Cardiac muscle cell (in vitro differentiated cells and primary cell): ENCODE results near the gene SLC27A5. TPM values are rescaled to one million over a fixed set of nuclear protein-coding genes. Genes with fewer than 3 reads are reported as not detected.
"Not testable (repeated sequence)": the region's sequence is repeated elsewhere in the genome, so short reads cannot be mapped to it uniquely, and the experiment has no call there.

ENCODE experiments used
- DNase-seq, 2 donors: peaks; one replicate each; pipeline versions ENCODE4 v3.0.0 to v3.0.0-alpha.2; 2010 to 2017; ENCODE audit warnings: low read depth in 1 of 2, low spot score in 1 of 2
- H3K27ac ChIP-seq: fragments of 200-600 bp; sonication (generic); 2 replicates; pipeline ENCODE4 v1.5.1; 2016
- H3K27me3 ChIP-seq: fragments of 200-600 bp; sonication (generic); 2 replicates; pipeline ENCODE4 v1.6.0; 2016; ENCODE audit warnings: control low read depth
- H3K36me3 ChIP-seq: fragments of 200-600 bp; sonication (generic); 2 replicates; pipeline ENCODE4 v1.5.1; 2016; ENCODE audit warnings: control low read depth
- H3K4me1 ChIP-seq: fragments of 200-600 bp; sonication (generic); 2 replicates; pipeline ENCODE4 v1.8.1; 2017; ENCODE audit warnings: low read depth, mild to moderate bottlenecking, mixed run types
- H3K4me3 ChIP-seq: fragments of 200-600 bp; sonication (generic); 2 replicates; pipeline ENCODE4 v1.5.1; 2016; ENCODE audit warnings: mild to moderate bottlenecking
- H3K9me3 ChIP-seq: fragments of 200-600 bp; sonication (generic); 2 replicates; pipeline ENCODE4 v1.5.1; 2017; ENCODE audit warnings: low read depth, mild to moderate bottlenecking, control low read depth
- CTCF ChIP-seq: IDR thresholded peaks from 2 replicates; pipeline ENCODE4 v1.5.1; 2012; ENCODE audit warnings: low read depth, mild to moderate bottlenecking, low read length
- polyA plus RNA-seq: library from polyadenylated mRNA; unstranded; fragments of >200 nt; fragmentation: Nextera tagmentation; extraction: Ambion mirVana; gene quantifications from 2 replicates; pipeline ENCODE4 v1.2.1, GENCODE V29; 2016
- total RNA-seq: library from RNA; depleted of rRNA; stranded (reverse); fragments of >200 nt; gene quantifications from 2 replicates; pipeline ENCODE4 v1.2.3, GENCODE V29; 2016

Gene SLC27A5
- total and polyA plus RNA-seq, 2 experiments from 2014 or later: 22.5 to 23.9 TPM

DNA sequence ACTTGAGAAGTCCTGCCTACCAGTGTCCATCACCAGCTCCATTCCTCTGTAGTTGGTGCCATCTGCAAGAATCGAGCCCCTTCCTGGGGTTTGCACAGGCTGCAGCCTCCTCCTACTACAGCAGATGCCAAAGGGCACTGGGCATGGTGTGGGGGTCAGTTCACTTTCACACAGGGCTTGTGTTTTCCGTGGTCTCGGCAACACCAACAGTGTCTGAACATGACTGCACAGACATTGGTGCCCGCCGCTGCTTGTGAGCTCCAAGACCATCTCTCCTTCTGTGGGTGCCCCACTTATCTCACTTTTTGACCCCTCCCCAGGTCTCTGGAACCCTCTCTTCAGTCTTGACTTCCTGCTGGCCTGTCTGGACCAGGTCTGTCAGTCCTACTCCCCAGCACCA is 20.4 kb downstream of the SLC27A5 start:
- H3K4me3 ChIP-seq: no peak overlapping the region
- H3K27me3 ChIP-seq: no peaks in the 10 kb centered on the region
- no peak for TF ChIP-seq CTCF
- no peaks in the 10 kb centered on the region for H3K4me1 ChIP-seq
- H3K36me3 ChIP-seq: no peaks in the 10 kb centered on the region
- no peak overlapping the region for H3K27ac ChIP-seq
- no peak for DNase-seq
- H3K9me3 ChIP-seq: no peaks in the 10 kb centered on the region

GRCh38 chr19:58484349-58484748 is 27.4 kb downstream of the SLC27A5 start:
- H3K27me3 ChIP-seq, H3K9me3 ChIP-seq, DNase-seq, H3K27ac ChIP-seq, H3K4me1 ChIP-seq, H3K4me3 ChIP-seq, H3K36me3 ChIP-seq: not testable (repeated sequence)

DNA sequence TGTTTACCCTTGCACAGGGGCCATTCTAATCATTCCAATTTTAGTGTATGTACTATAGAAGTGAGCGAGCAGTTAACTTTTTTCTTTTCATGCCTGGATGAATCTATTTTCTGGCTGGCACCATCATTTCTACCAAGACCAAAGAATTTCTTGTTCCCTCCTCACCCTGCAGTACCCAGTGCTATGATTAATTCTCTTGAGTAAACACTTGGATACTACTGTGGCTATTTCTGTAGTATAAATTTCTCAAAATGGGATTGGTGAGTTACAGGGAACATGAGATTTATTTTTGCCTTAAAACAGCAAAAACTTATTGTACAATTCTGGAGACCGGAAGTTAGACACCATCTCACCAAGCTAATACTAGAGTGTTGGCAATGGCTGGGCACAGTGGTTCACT is 28.0 kb downstream of the SLC27A5 start:
- no peak for TF ChIP-seq CTCF
- Histone ChIP-seq H3K27me3 (no peaks in the 10 kb centered on the region), H3K9me3 (no peaks in the 10 kb centered on the region), H3K27ac (no peak overlapping the region), H3K4me3 (no peak overlapping the region), H3K36me3 (peaks cover 9% of the 10 kb centered on the region), H3K4me1 (no peaks in the 10 kb centered on the region)
- no peak for DNase-seq

DNA sequence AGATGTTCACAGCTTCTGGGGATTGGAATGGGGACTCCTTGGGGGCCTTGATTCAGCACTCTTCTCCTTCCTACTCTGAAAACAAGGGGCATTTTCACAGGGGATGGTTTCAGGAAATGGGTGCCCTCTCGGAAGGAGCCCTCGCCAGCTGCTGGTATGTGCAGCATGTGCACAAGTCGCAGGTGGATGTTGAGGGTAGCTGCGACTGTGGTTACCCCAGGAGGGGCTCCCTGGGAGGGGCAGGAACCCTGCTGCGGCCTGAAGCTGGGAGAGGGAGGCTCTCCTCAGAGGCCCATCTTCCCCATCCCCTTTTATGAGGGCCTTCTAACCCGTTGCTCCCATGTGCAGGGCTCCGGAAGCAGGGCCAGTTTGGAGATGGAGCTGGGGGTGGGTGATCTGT is 29.4 kb downstream of the SLC27A5 start:
- no peak overlapping the region for H3K27ac ChIP-seq
- no peak overlapping the region for H3K4me3 ChIP-seq
- H3K9me3 ChIP-seq: no peaks in the 10 kb centered on the region
- H3K36me3 ChIP-seq: peaks cover 9% of the 10 kb centered on the region
- H3K27me3 ChIP-seq: no peaks in the 10 kb centered on the region
- TF ChIP-seq CTCF: no peak
- no peak for DNase-seq
- peaks cover 1% of the 10 kb centered on the region for H3K4me1 ChIP-seq

DNA sequence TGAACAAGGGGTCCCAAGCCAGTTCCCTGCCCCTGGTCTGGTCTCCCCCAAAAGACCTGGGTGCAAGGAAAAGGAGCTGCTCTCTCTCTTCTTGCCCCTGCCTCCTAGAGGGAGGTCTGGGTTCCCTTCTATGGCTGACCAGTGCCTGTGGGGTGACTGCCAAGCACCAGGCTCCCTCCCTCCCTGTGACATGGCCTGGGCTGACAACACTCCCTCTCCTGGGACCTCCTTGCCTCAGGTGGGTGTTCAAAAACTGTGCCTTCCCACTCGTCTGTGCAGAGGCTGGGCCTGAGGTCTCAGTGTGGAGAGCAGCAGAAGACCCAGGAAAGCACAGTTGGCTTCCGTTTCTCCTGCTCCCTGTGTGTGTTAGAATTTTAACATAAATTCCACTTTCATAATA is 31.0 kb downstream of the SLC27A5 start:
- Histone ChIP-seq H3K4me3 (no peak overlapping the region), H3K4me1 (peaks cover 10% of the 10 kb centered on the region), H3K36me3 (peaks cover 9% of the 10 kb centered on the region), H3K27ac (no peak overlapping the region), H3K27me3 (no peaks in the 10 kb centered on the region), H3K9me3 (no peaks in the 10 kb centered on the region)
- TF ChIP-seq CTCF: no peak
- DNase-seq: no peak

- DNase-seq: no peak
- Histone ChIP-seq H3K36me3 (peaks cover 9% of the 10 kb centered on the region), H3K4me3 (no peak overlapping the region)
Measured at GRCh38 chr19:58480481-58480830, 31.3 kb downstream of the SLC27A5 start.

More at GRCh38 chr19:58480481-58480830, 31.3 kb downstream of the SLC27A5 start:
- no peaks in the 10 kb centered on the region for H3K27me3 ChIP-seq
- TF ChIP-seq CTCF: no peak
- H3K4me1 ChIP-seq: peaks cover 10% of the 10 kb centered on the region
- H3K9me3 ChIP-seq: no peaks in the 10 kb centered on the region
- no peak overlapping the region for H3K27ac ChIP-seq
